Forelimb muscle (tissue), 1 donor: ENCODE measurements around the gene MYL12A. TPM values are rescaled to one million over a fixed set of nuclear protein-coding genes. Genes with fewer than 3 reads are reported as not detected.
"Not testable (repeated sequence)": the region's sequence is repeated elsewhere in the genome, so short reads cannot be mapped to it uniquely, and the experiment has no call there.

ENCODE experiments used
- DNase-seq: peaks from one replicate; pipeline ENCODE4 v3.0.0-alpha.2; 2013; ENCODE audit warnings: low read depth
- polyA plus RNA-seq: library from polyadenylated mRNA; unstranded; fragments of 120-200 nt; gene quantifications from one replicate; pipeline ENCODE4 v1.2.1, GENCODE V29; 2013; ENCODE audit not compliant: insufficient read length

Gene MYL12A
- polyA plus RNA-seq, 1 donor, result 559 TPM

GRCh38 chr18:3254725-3255124, 7.1 kb downstream of the MYL12A start:
- no peak for DNase-seq

GRCh38 chr18:3255611-3256165, 8.1 kb downstream of the MYL12A start:
- no peak for DNase-seq

DNA sequence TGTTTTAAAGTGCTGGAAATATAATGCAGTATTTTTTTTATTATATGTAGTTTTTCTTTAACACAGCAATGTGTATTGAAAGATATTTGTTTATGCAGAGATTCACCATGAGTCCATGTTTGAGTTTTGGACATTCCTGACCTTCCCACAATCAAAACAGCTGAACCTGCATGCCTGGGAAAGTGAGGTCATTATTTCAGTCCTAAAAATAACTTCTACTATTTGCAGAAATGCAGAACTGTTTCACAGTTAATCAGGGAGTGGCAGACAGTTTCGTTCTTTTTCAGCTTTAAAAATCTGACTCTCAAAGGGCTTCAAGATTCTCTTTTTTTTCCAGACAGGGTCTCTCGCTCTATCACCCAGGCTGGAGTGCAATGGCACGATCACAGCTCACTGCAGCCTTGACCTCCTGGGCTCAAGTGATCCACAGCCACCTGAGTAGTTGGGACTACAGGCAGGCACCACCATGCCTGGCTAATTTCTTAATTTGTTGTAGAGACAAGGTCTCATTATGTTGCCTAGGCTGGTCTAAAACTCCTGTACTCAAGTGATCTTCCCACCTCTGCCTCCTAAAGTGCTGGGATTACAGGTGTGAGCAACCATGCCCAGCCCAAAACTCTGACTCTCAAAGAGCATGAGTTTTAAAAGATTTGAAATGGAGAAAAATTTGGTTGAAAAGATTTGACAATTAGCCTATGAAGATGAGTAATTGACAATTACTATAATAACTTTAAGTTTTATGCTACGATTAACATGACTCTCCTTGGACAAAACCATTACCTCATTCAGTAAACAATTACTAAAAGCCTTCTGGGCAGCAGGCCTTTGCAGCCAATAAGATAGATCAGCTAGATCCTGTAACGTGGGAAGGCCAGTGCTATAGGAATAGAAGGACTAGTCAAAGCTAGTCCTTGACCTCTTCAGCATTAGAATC, 9.4 kb downstream of the MYL12A start:
- no peak for DNase-seq

DNA sequence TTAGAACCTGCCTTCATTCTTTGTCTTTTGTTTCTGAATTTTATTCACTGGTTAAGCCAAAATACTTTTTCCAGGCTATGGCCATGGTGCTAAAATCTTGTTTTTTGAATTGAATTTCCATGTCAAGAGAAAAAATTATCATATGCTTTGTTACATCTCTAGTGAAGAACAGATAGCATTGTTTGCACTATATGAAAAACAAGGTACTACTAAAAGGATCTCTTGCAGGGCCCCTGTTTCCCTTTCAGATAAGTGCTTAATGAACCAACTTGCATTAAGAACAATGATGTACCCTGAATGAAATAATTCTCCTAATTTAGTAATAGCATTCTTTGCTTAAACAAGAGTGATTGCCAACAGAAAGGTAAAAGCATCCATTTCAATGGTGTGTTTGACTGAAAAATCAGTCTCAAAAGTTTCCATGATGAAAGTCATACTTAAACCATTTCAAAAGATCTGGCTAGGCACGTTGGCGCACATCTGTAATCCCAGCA, 10.1 kb downstream of the MYL12A start:
- DNase-seq, result no peak

- DNase-seq, result no peak
Measured at GRCh38 chr18:3260995-3261372, 13.4 kb downstream of the MYL12A start.

DNA sequence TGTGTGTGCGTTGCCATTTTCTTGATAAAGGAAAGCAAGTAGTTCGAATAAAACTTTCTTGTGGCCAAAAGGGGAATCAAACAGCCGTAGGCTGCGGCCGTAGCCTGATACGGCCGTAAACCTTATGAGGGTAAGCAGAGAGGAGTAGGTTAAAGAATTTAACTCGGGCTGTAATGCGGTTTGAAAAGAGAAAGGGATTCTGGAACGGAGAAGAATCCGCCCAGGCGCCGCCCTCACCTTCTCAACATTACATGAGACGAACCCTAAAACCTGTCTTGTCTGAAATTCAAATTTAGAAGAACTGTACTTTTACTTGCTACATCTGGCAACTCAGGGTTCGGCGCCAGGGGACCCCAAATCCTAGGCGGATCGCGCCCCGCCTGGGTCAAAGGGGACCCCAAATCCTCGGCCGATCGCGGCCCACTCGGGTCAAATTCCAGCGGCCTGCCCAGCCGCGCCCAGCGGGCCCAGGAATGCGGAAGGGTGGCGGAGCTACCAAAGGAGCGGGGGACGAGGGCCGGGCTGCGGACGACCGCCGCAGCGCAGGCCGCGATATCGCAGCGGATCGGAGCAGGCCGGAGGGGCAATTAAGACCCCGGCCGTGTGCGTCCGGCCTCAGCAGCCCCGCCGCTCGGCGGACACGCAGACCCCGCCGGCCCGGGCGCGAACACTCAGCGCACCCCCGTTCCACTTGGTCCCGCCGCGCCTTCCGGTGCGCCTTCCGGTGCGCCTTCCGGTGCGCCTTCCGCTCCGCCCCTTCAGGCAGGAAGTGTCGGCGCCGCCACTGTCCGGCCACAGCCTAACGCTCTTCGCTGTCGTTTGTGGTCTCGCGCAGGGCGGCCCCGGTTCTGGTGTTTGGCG, 14.0 kb downstream of the MYL12A start, which contains the start of gene MYL12B:
Gene MYL12B, plus strand, starts transcription at position 761 of the 861 bp plus-strand sequence. CDS start 10,766 bp downstream, outside the sequence.
- DNase-seq, result no peak

GRCh38 chr18:3262234-3263131, 14.9 kb downstream of the MYL12A start:
- DNase-seq, result no peak

GRCh38 chr18:3263132-3263700, 15.6 kb downstream of the MYL12A start:
- no peak for DNase-seq

- no peak for DNase-seq
Measured at GRCh38 chr18:3264362-3264761, 16.8 kb downstream of the MYL12A start.

DNA sequence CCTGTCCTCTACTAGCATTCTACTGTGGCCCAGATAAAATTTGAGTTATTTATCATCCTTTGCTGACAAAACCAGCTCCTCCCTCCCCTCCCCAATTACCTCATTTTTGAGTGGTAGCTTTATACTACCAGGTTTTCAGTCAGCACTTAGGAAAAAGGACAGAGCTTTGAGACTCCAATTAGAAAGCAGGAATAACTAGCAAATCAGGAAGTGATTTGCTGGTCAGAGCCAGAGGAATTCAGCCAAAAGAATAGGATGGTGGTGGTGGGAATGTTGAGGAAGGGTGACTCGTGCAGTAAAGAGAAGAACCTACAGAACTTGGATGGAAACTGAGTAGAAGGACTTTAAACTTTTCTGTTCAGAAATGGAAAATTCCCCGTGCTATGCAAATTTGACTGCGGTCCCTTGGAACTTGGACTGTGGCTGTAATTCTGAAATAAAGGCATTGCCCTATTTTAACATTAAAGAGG, 18.0 kb downstream of the MYL12A start:
- no peak for DNase-seq

GRCh38 chr18:3266062-3266608, 18.5 kb downstream of the MYL12A start:
- DNase-seq, result no peak

DNA sequence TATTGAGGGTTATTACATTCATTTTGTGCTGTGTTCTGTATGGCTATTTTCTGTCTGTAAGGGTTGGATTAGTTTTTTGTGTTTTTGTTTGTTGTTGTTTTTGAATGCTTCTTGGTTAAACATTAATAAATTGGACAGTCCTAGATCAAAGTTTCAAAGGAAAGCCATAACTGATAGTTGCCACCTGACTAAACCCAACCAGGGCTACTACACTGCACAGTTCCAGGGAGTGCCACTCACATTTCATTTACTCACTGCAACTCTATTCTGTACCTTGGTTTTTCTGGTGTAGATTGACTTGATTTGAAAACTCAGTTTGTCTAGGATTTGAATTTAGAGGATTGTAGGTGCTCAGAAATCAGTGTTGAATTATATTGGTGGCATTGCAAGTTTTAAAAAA, 20.7 kb downstream of the MYL12A start:
- DNase-seq, result no peak

DNA sequence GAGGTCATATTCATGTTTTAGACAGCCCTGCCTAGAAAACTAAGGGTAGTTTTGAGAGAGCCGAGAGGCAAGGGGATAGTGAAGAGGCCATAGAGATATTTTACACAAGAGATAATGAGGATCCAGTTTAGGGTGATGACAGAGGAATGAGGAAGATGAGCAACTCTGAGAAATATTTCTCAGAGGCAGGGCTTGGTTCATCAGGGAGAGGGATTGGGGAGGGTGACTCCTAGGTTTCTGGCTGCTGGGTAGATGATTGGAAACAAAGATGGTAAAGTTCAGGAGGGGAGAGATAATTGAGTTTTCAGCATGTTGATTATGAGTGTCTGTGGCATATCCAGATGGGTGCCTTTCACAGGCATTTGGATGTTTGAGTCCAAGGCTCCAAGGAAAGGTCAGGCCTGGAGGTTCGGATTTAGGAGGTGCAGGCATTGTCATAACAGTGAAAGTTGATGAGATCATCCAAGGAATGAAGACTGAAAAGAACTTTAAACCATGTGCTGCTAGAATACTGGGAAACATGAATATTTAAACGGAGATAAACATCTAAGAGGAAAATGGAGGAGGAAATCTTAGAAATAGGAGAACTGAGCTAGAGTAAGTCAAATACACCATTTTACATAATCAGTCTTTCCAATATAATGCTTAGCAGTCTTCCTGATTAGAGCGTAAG, 21.8 kb downstream of the MYL12A start:
- no peak for DNase-seq

DNA sequence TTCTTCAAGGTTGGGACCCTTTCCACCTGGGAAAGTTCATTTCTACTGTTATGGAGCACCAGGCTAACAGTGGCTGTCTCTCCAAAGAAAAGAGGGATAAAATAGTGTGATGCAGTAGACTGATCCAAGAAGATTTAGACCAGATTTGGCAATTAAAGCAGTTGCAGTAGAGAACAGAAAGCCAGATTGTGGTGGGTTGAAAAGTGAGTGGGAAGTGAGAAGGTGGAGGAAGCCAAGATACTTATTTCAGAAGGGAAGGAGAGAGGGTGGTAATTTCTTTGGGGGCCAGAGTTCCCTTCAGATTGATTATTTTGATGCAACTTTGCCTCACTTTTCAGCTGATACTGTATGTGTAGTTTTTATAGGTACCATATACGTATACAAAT, 22.3 kb downstream of the MYL12A start:
- DNase-seq, result no peak

- DNase-seq, result no peak
Measured at GRCh38 chr18:3273042-3273441, 25.4 kb downstream of the MYL12A start.

DNA sequence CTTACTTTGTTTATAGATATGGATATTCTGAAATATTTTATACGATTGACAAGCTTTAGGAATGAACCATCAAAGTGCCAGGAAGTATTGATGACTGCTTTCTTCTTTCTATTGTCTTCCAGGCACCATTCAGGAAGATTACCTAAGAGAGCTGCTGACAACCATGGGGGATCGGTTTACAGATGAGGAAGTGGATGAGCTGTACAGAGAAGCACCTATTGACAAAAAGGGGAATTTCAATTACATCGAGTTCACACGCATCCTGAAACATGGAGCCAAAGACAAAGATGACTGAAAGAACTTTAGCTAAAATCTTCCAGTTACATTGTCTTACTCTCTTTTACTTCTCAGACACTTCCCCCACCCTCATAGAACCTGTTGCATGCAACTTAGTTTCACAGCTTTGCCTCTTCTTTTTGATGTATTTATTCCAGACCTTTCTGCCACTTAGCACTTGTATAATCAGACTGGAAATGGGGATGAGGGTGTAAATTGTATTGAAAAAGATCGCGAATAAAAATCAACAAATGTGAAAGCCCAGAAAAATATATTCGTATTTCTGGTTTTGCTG, 30.1 kb downstream of the MYL12A start:
- DNase-seq, result not testable (repeated sequence)

- no peak for DNase-seq
Measured at GRCh38 chr18:3279201-3280185, 31.9 kb downstream of the MYL12A start.
